Thoracic aorta (tissue), 2 donors: ENCODE results near the gene PLCB3. TPM values are rescaled to one million over a fixed set of nuclear protein-coding genes. Genes with fewer than 3 reads are reported as not detected.
A peak's percentile ranks its signal among the peaks of the same experiment; 100 is the strongest.

Source experiments
- ATAC-seq: fragments of 150-250 bp; one replicate; pipeline ENCODE4 v1.8.0; 2017; ENCODE audit warnings: low read depth; ENCODE audit not compliant: insufficient number of reproducible peaks, low FRiP score
- DNase-seq: peaks from one replicate; pipeline ENCODE4 v3.0.0-alpha.2; 2020; ENCODE audit warnings: low spot score
- H3K27ac ChIP-seq, 2 donors: fragments of 200-600 bp; sonication (generic); 1 replicate in 1 of 2; 2 replicates in 1 of 2; pipeline ENCODE4 v1.5.1; 2016; ENCODE audit warnings: mild to moderate bottlenecking in 2 of 2, moderate library complexity in 2 of 2
- H3K27me3 ChIP-seq: fragments of 200-600 bp; sonication (generic); replicated peaks from 2 replicates; pipeline ENCODE4 v1.6.0; 2016; ENCODE audit warnings: mild to moderate bottlenecking; ENCODE audit not compliant: insufficient read depth
- H3K36me3 ChIP-seq: fragments of 200-600 bp; sonication (generic); one replicate; pipeline ENCODE4 v1.5.1; 2016
- H3K4me1 ChIP-seq, 2 donors: fragments of 200-600 bp; sonication (generic); 1 replicate in 1 of 2; 2 replicates in 1 of 2; pipeline versions ENCODE4 v1.5.1 to v1.6.0; 2016; ENCODE audit warnings: low read depth in 2 of 2, mild to moderate bottlenecking in 1 of 2; ENCODE audit not compliant: control insufficient read depth in 1 of 2
- H3K4me3 ChIP-seq: fragments of 200-600 bp; sonication (generic); 2 replicates; pipeline ENCODE4 v1.5.1; 2016; ENCODE audit warnings: mild to moderate bottlenecking
- H3K9me3 ChIP-seq: fragments of 200-600 bp; sonication (generic); 2 replicates; pipeline ENCODE4 v1.5.1; 2016
- total RNA-seq, 2 donors: library from RNA; depleted of rRNA; stranded (reverse); fragments of >200 nt; gene quantifications; one replicate each; pipeline versions ENCODE4 v1.1.0 to v1.2.3, GENCODE V29; 2016
- TF ChIP-seq, protein P1 (sequence below): fragments of 200-600 bp; sonication (generic); IDR thresholded peaks from one replicate; pipeline ENCODE4 v1.5.1; 2019; ENCODE audit warnings: antibody characterized with exemption

The PLCB3 gene
- total RNA-seq, 2 donors from 2014 or later, result 31.5 to 39.7 TPM

GRCh38 chr11:64225608-64226506, 25.5 kb upstream of the PLCB3 start, which contains the start of the genes NUDT22 and TRPT1:
NUDT22 (plus strand) TSS chr11:64226274; CDS start chr11:64226653, 379 bp downstream.
TRPT1 (minus strand) TSS chr11:64226186; CDS start chr11:64225860, 326 bp downstream.
- Histone ChIP-seq H3K4me3 (peak within 1 kb of the TSS; percentile 96), H3K36me3 (no peaks in the 10 kb centered on the region), H3K27me3 (no peaks in the 10 kb centered on the region), H3K4me1 (peaks cover 13 to 46% of the 10 kb centered on the region in 2 donors), H3K27ac (peak within 1 kb of the TSS; percentile 93), H3K9me3 (no peaks in the 10 kb centered on the region)
- peak; percentile 36 for ATAC-seq
- DNase-seq, result no peak
- TF ChIP-seq, protein P1, sequence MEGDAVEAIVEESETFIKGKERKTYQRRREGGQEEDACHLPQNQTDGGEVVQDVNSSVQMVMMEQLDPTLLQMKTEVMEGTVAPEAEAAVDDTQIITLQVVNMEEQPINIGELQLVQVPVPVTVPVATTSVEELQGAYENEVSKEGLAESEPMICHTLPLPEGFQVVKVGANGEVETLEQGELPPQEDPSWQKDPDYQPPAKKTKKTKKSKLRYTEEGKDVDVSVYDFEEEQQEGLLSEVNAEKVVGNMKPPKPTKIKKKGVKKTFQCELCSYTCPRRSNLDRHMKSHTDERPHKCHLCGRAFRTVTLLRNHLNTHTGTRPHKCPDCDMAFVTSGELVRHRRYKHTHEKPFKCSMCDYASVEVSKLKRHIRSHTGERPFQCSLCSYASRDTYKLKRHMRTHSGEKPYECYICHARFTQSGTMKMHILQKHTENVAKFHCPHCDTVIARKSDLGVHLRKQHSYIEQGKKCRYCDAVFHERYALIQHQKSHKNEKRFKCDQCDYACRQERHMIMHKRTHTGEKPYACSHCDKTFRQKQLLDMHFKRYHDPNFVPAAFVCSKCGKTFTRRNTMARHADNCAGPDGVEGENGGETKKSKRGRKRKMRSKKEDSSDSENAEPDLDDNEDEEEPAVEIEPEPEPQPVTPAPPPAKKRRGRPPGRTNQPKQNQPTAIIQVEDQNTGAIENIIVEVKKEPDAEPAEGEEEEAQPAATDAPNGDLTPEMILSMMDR, result no peak

DNA sequence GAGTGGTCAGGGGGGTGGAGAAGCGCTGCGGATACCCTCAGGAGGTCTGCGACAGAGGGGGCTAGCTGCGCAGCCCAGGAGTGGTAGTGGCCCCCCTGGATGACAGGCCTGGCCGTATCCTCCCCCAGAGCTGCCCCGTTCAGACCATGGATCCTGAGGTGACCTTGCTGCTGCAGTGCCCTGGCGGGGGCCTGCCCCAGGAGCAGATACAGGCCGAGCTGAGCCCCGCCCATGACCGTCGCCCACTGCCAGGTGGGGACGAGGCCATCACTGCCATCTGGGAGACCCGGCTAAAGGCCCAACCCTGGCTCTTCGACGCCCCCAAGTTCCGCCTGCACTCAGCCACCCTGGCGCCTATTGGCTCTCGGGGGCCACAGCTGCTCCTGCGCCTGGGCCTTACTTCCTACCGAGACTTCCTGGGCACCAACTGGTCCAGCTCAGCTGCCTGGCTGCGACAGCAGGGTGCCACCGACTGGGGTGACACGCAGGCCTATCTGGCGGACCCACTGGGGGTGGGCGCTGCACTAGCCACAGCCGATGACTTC, 24.8 kb upstream of the PLCB3 start:
- no peak for ATAC-seq
- Histone ChIP-seq H3K4me1 (peaks cover 18 to 53% of the 10 kb centered on the region in 2 donors), H3K27ac (peak overlapping the region; percentile 93), H3K36me3 (no peaks in the 10 kb centered on the region), H3K4me3 (peak overlapping the region; percentile 96), H3K27me3 (no peaks in the 10 kb centered on the region), H3K9me3 (no peaks in the 10 kb centered on the region)
- TF ChIP-seq, protein P1, result no peak
- no peak for DNase-seq

- no peaks in the 10 kb centered on the region for H3K27me3 ChIP-seq
- no peak for ATAC-seq
- no peak for DNase-seq
- TF ChIP-seq, protein P1, result no peak
- peaks cover 18 to 60% of the 10 kb centered on the region in 2 donors for H3K4me1 ChIP-seq
- peak overlapping the region; percentile 93 for H3K27ac ChIP-seq
- H3K9me3 ChIP-seq, result no peaks in the 10 kb centered on the region
- no peaks in the 10 kb centered on the region for H3K36me3 ChIP-seq
- peak overlapping the region; percentile 96 for H3K4me3 ChIP-seq
Observed at GRCh38 chr11:64227405-64227956, 23.8 kb upstream of the PLCB3 start.

DNA sequence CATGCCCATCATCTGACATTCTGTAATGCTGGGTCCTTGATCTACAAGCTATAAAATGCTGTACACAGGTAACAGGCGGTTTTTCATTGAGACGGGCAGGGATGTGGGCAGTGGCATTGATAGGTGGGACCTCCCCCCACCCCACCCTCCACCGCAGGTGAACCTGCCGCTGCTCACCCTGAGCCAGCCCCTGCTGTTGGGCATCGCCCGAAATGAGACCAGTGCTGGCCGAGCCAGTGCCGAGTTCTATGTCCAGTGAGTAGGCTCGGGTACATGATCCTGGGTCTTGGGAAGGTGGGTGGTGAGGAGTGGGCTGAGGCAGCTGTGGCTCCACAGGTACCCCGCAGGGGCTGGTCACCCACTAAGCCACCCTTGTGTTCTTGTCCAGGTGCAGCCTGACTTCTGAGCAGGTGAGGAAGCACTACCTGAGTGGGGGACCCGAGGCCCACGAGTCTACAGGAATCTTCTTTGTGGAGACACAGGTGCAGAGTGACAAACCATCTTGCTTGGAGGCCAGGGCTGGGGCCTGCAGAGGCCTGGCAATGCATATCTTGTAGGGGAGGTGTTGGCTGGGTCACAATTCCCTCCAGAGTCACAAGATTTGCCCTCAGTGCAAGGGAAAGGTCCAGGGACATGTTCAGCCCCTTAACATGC, 22.1 kb upstream of the PLCB3 start:
- peak overlapping the region; percentile 85 for H3K4me3 ChIP-seq
- no peak for DNase-seq
- peaks cover 26 to 76% of the 10 kb centered on the region in 2 donors for H3K4me1 ChIP-seq
- no peak for ATAC-seq
- H3K27ac ChIP-seq, result peak overlapping the region; percentile 88 to 90
- no peaks in the 10 kb centered on the region for H3K36me3 ChIP-seq
- no peaks in the 10 kb centered on the region for H3K27me3 ChIP-seq
- no peaks in the 10 kb centered on the region for H3K9me3 ChIP-seq
- TF ChIP-seq, protein P1, result no peak
